HCT116 (cell line): ENCODE data around the gene ACOXL. TPM values are rescaled to one million over a fixed set of nuclear protein-coding genes. Genes with fewer than 3 reads are reported as not detected.

Source experiments
- ATAC-seq: fragments of 200-7000 bp; cut with Tn5 transposase; 2 replicates; pipeline ENCODE4 v1.9.1; 2020; ENCODE audit warnings: mild to moderate bottlenecking, moderate library complexity
- BruUV-seq: library from RNA; stranded (reverse); fragments of 400-500 nt; replicated peaks from 2 replicates; lab custom pipeline; 2021; lab: Mats Ljungman, UMichigan
- CTCF ChIA-PET: fragments of 300-600 bp; sonication (Branson Sonifier 250); formaldehyde crosslinking; loops from one replicate; lab custom pipeline; 2021; ENCODE audit warnings: antibody characterized with exemption; lab: Charles Lee
- POLR2A ChIA-PET: fragments of 300-600, 350-600 bp; sonication (Branson Sonifier 250); formaldehyde crosslinking; loops from one replicate; lab custom pipeline; 2021; ENCODE audit warnings: antibody characterized with exemption; lab: Charles Lee
- RAD21 ChIA-PET, 2 experiments: fragments of 300-600 bp; sonication (Branson Sonifier 250); formaldehyde crosslinking; loops; one replicate each; lab custom pipeline; 2023; ENCODE audit warnings: low total read pairs in 2 of 2; ENCODE audit not compliant: uncharacterized antibody in 2 of 2, unreplicated experiment in 2 of 2, low non-redundant PET in 1 of 2; lab: Charles Lee
- DNase-seq: peaks from one replicate; pipeline ENCODE4 v3.0.0-alpha.2; 2010; ENCODE audit warnings: low read depth, low spot score
- H2AFZ ChIP-seq: fragments of 200-600 bp; shearing (Covaris generic), sonication (generic); 2 replicates; pipeline ENCODE4 v1.6.1; 2017; ENCODE audit warnings: low read depth, mixed run types, mixed read lengths, antibody characterized with exemption, low read length; ENCODE audit not compliant: poor library complexity, severe bottlenecking
- H3K27ac ChIP-seq: 2 replicates; pipeline ENCODE4 v1.5.1; 2012; ENCODE audit warnings: low read depth, low read length
- H3K27me3 ChIP-seq: fragments of 200-600 bp; sonication (generic); 2 replicates; pipeline ENCODE4 v1.6.1; 2016; ENCODE audit warnings: mixed run types, low read length, mixed read lengths; ENCODE audit not compliant: insufficient read depth
- H3K36me3 ChIP-seq, 2 experiments: fragments of 200-500 bp in 1 of 2; fragments of 200-600 bp in 1 of 2; sonication (Bioruptor generic) in 1 of 2; sonication (generic) in 1 of 2; 2 replicates each; pipeline versions ENCODE4 v1.5.1 to v1.6.1; 2014 to 2016; ENCODE audit warnings: low read length in 2 of 2, inconsistent platforms in 1 of 2, mixed read lengths in 1 of 2, mixed run types in 1 of 2; ENCODE audit not compliant: insufficient read depth in 2 of 2, control insufficient read depth in 1 of 2
- H3K4me1 ChIP-seq, 2 experiments: fragments of 200-600 bp in 1 of 2; sonication (generic) in 1 of 2; 2 replicates each; pipeline versions ENCODE4 v1.5.1 to v1.6.1; 2012 to 2017; ENCODE audit warnings: low read length in 2 of 2, inconsistent platforms in 1 of 2, mild to moderate bottlenecking in 1 of 2, mixed read lengths in 1 of 2, mixed run types in 1 of 2, moderate library complexity in 1 of 2; ENCODE audit not compliant: insufficient read depth in 2 of 2, control insufficient read depth in 1 of 2
- H3K4me2 ChIP-seq: fragments of 200-600 bp; sonication (generic); 2 replicates; pipeline ENCODE4 v1.6.1; 2017; ENCODE audit warnings: mixed run types, low read length, mixed read lengths
- H3K4me3 ChIP-seq, 2 experiments: fragments of 200-600 bp in 1 of 2; sonication (generic) in 1 of 2; replicated peaks in 1 of 2; 2 replicates each; pipeline ENCODE4 v1.5.1; 2011 to 2016; ENCODE audit warnings: low read length in 2 of 2, control low read depth in 1 of 2, low read depth in 1 of 2, mild to moderate bottlenecking in 1 of 2, mixed read lengths in 1 of 2, mixed run types in 1 of 2
- H3K79me2 ChIP-seq: fragments of 200-600 bp; sonication (generic); 2 replicates; pipeline ENCODE4 v1.6.1; 2017; ENCODE audit warnings: mild to moderate bottlenecking, mixed run types, low read length, moderate library complexity, mixed read lengths; ENCODE audit not compliant: insufficient read depth
- H3K9ac ChIP-seq: fragments of 200-600 bp; sonication (generic); 2 replicates; pipeline ENCODE4 v1.6.1; 2016; ENCODE audit warnings: low read length, mixed read lengths
- H3K9me2 ChIP-seq: fragments of 200-600 bp; sonication (generic), shearing (Covaris generic); 2 replicates; pipeline ENCODE4 v1.6.1; 2017; ENCODE audit warnings: mixed run types, mild to moderate bottlenecking, moderate library complexity; ENCODE audit not compliant: insufficient read depth
- H3K9me3 ChIP-seq, 2 experiments: fragments of 200-500 bp in 1 of 2; fragments of 200-600 bp in 1 of 2; sonication (Bioruptor generic) in 1 of 2; sonication (generic) in 1 of 2; 2 replicates each; pipeline ENCODE4 v1.6.1; 2014 to 2017; ENCODE audit warnings: low read length in 2 of 2, mixed read lengths in 2 of 2, inconsistent platforms in 1 of 2, low read depth in 1 of 2, mild to moderate bottlenecking in 1 of 2, mixed run types in 1 of 2, moderate library complexity in 1 of 2; ENCODE audit not compliant: control insufficient read depth in 1 of 2, insufficient read depth in 1 of 2
- H4K20me1 ChIP-seq: fragments of 200-600 bp; sonication (generic), shearing (Covaris generic); 2 replicates; pipeline ENCODE4 v1.6.1; 2017; ENCODE audit warnings: mixed run types, mild to moderate bottlenecking, moderate library complexity; ENCODE audit not compliant: insufficient read depth
- ATF3 ChIP-seq: IDR thresholded peaks from 2 replicates; pipeline ENCODE4 v1.6.1; 2012
- CBX3 ChIP-seq: IDR thresholded peaks from 2 replicates; pipeline ENCODE4 v1.6.1; 2012; ENCODE audit warnings: low read depth
- CEBPB ChIP-seq: IDR thresholded peaks from 2 replicates; pipeline ENCODE4 v1.6.1; 2012; ENCODE audit warnings: low read depth
- EGR1 ChIP-seq: IDR thresholded peaks from 2 replicates; pipeline ENCODE4 v1.6.1; 2012; ENCODE audit warnings: low read depth
- ELF1 ChIP-seq: IDR thresholded peaks from 2 replicates; pipeline ENCODE4 v1.6.1; 2012; ENCODE audit warnings: low read depth, borderline replicate concordance
- EZH2 ChIP-seq: fragments of 200-600 bp; sonication (generic); IDR thresholded peaks from 2 replicates; pipeline ENCODE4 v1.6.1; 2017; ENCODE audit warnings: antibody characterized with exemption, mixed run types
- EZH2phosphoT487 ChIP-seq: fragments of 200-600 bp; IDR thresholded peaks from 2 replicates; pipeline ENCODE4 v1.6.1; 2018; ENCODE audit warnings: antibody characterized with exemption, borderline replicate concordance
- FOSL1 ChIP-seq: IDR thresholded peaks from 2 replicates; pipeline ENCODE4 v1.6.1; 2012; ENCODE audit warnings: low read depth
- JUND ChIP-seq: IDR thresholded peaks from 2 replicates; pipeline ENCODE4 v1.6.1; 2012
- SP1 ChIP-seq: IDR thresholded peaks from 2 replicates; pipeline ENCODE4 v1.6.1; 2012; ENCODE audit warnings: low read depth
- SRF ChIP-seq: IDR thresholded peaks from 2 replicates; pipeline ENCODE4 v1.6.1; 2012; ENCODE audit warnings: low read depth
- TCF7L2 ChIP-seq: IDR thresholded peaks from 2 replicates; pipeline ENCODE4 v1.7.0; 2011; ENCODE audit warnings: borderline replicate concordance, inconsistent platforms; ENCODE audit not compliant: insufficient read depth, insufficient read length; ENCODE audit errors: extremely low read depth
- YY1 ChIP-seq: IDR thresholded peaks from 2 replicates; pipeline ENCODE4 v1.6.1; 2011; ENCODE audit warnings: low read length, low read depth, moderate library complexity, mild to moderate bottlenecking; ENCODE audit not compliant: insufficient replicate concordance; ENCODE audit errors: extremely low read depth
- ZFX ChIP-seq: fragments of 450-650 bp; IDR thresholded peaks from 2 replicates; pipeline ENCODE4 v1.6.1; 2017
- ZNF274 ChIP-seq: fragments of 200-500 bp; sonication (Bioruptor generic); IDR thresholded peaks from 2 replicates; pipeline ENCODE4 v1.6.1; 2014; ENCODE audit warnings: mild to moderate bottlenecking, low read depth, low read length, inconsistent platforms
- intact Hi-C: fragments of 100-400 bp; cut with micrococcal nuclease; formaldehyde crosslinking; loops from 2 replicates; pipeline ENCODE4 v1.10.0; 2022
- total RNA-seq: library from RNA; stranded (reverse); gene quantifications from one replicate; pipeline ENCODE4 v1.2.1, GENCODE V29; 2021; ENCODE audit not compliant: unreplicated experiment
- TF ChIP-seq, protein P1 (sequence below): IDR thresholded peaks from 2 replicates; pipeline ENCODE4 v1.6.1; 2012

The ACOXL gene
- total RNA-seq, 1 experiment from 2014 or later = 5.5 TPM

DNA sequence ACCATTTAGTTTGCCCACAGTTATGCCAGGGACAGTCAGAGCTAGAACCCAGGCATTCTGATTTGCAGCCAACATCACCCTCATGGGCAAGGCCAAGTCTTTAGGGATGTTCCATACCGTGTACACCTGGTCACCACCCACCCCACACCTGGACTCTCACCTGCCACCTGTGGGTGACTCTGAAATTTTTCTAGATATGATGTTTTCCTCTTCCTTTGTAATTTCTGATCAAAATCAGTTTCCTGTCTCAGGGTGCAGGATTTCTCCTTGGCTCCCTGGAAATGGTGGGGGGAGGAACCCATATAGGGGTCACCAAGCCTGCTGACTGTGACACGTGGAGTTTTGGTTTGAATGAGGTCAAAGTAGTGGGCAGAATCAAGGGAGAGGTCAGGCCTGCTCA, 138.2 kb downstream of the ACOXL start:
- Histone ChIP-seq H4K20me1 (no peaks in the 10 kb centered on the region), H3K4me3 (no peak overlapping the region), H3K27me3 (no peaks in the 10 kb centered on the region), H3K27ac (no peak overlapping the region), H3K36me3 (no peaks in the 10 kb centered on the region), H3K9ac (no peak overlapping the region), H3K4me2 (no peak overlapping the region), H3K4me1 (peaks cover 9 to 14% of the 10 kb centered on the region in 2 experiments; a peak in 3 of 4 replicates), H3K79me2 (no peaks in the 10 kb centered on the region), H3K9me2 (no peaks in the 10 kb centered on the region), H3K9me3 (no peaks in the 10 kb centered on the region), H2AFZ (no peak overlapping the region)
- no TSS peak for BruUV-seq
- DNase-seq = no peak
- ChIA-PET RAD21 (no interaction called here), CTCF (no interaction called here), POLR2A (no interaction called here)
- intact Hi-C loops = no loop called here
- no peak for ATAC-seq
- no peak for TF ChIP-seq CBX3
- no peak for TF ChIP-seq TCF7L2
- no peak for TF ChIP-seq ZNF274
- TF ChIP-seq SRF = no peak
- TF ChIP-seq ZFX = no peak
- TF ChIP-seq CEBPB = no peak

DNA sequence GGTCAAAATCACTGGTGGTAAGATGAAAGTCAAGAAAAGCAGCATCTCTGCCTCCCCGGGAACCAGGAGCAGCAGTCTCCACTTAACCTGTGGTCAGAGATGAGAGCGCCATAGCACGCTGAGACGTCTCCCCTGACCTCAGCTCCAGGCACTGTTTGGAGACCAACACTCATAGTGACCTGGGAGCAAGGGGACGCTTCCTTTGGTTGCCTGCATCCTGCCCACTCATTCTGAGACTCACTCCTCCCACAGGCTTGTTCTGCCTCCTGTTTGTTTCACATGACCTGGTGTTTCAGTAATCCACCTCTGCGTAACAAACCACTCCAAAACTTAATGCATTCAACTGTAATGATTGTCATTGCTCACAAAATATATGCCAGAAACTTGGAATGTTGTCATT, 139.3 kb downstream of the ACOXL start:
- Histone ChIP-seq H3K79me2 (no peaks in the 10 kb centered on the region), H4K20me1 (no peaks in the 10 kb centered on the region), H3K4me2 (no peak overlapping the region), H3K4me1 (peaks cover 9 to 14% of the 10 kb centered on the region in 2 experiments; a peak in 3 of 4 replicates), H2AFZ (no peak overlapping the region), H3K9me3 (no peaks in the 10 kb centered on the region), H3K27ac (no peak overlapping the region), H3K36me3 (no peaks in the 10 kb centered on the region), H3K9ac (no peak overlapping the region), H3K4me3 (no peak overlapping the region), H3K9me2 (no peaks in the 10 kb centered on the region), H3K27me3 (no peaks in the 10 kb centered on the region)
- BruUV-seq = no TSS peak
- ChIA-PET POLR2A (no interaction called here), RAD21 (no interaction called here), CTCF (no interaction called here)
- TF ChIP-seq CEBPB (no peak), EZH2phosphoT487 (no peak), SP1 (no peak), ZNF274 (no peak), TCF7L2 (no peak), FOSL1 (no peak), ATF3 (no peak), JUND (no peak), ELF1 (no peak), YY1 (no peak), EGR1 (no peak), EZH2 (no peak)
- TF ChIP-seq, protein P1, sequence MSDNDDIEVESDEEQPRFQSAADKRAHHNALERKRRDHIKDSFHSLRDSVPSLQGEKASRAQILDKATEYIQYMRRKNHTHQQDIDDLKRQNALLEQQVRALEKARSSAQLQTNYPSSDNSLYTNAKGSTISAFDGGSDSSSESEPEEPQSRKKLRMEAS = no peak
- intact Hi-C loops = no loop called here
- ATAC-seq (no peak), DNase-seq (no peak)
